Effector CD4-positive, alpha-beta T cell (primary cell): Measurements from ENCODE around the gene RNF167.

Experiments
- DNase-seq: peaks from one replicate; pipeline ENCODE4 v3.0.0-alpha.2; 2020
- total RNA-seq: gene quantifications from one replicate; lab custom pipeline; 2026; lab: John Stamatoyannopoulos, UW

The RNF167 gene
- 56.3 reads per million, percentile 71 among the genes with 10 or more reads in this experiment for total RNA-seq

- peak; percentile 95 for DNase-seq
These were observed at the start of gene RNF167, which contains the start of gene SLC25A11 for GRCh38 chr17:4939796-4940554. Gene RNF167, plus strand, starts transcription at chr17:4940268. Its CDS starts 642 bp downstream, at chr17:4940910. Gene SLC25A11, minus strand, starts transcription at chr17:4940046. Its CDS starts 136 bp downstream, at chr17:4939910.

- no peak for DNase-seq
These were observed 48.4 kb upstream of the RNF167 start for GRCh38 chr17:4891411-4892410.

- DNase-seq, result no peak
These were observed 47.4 kb upstream of the RNF167 start for GRCh38 chr17:4892499-4893221.

- DNase-seq, result no peak
These were observed 46.8 kb upstream of the RNF167 start for GRCh38 chr17:4893272-4893671.

- no peak for DNase-seq
These were observed 46.1 kb upstream of the RNF167 start for GRCh38 chr17:4893721-4894560.

- DNase-seq, result no peak
These were observed 44.9 kb upstream of the RNF167 start for GRCh38 chr17:4895121-4895520.

GRCh38 chr17:4895657-4896331 is 44.3 kb upstream of the RNF167 start:
- DNase-seq, result no peak

- DNase-seq, result no peak
These were observed 43.5 kb upstream of the RNF167 start for GRCh38 chr17:4896332-4897197.

GRCh38 chr17:4897198-4897687 is 42.8 kb upstream of the RNF167 start:
- no peak for DNase-seq

GRCh38 chr17:4897785-4898184 is 42.3 kb upstream of the RNF167 start:
- DNase-seq, result no peak

GRCh38 chr17:4898351-4898750 is 41.7 kb upstream of the RNF167 start:
- no peak for DNase-seq

- DNase-seq, result no peak
These were observed 41.1 kb upstream of the RNF167 start for GRCh38 chr17:4898927-4899326.

GRCh38 chr17:4899341-4900230 is 40.5 kb upstream of the RNF167 start, which contains the start of gene C17orf107:
Gene C17orf107, plus strand, starts transcription at chr17:4899536. Its CDS starts 227 bp downstream, at chr17:4899763.
- peak; percentile 93 for DNase-seq

- DNase-seq, result peak; percentile 58
These were observed 39.6 kb upstream of the RNF167 start for GRCh38 chr17:4900231-4901107.

GRCh38 chr17:4901108-4901647 is 38.9 kb upstream of the RNF167 start:
- DNase-seq, result no peak

- no peak for DNase-seq
These were observed 38.3 kb upstream of the RNF167 start for GRCh38 chr17:4901648-4902344.

- no peak for DNase-seq
These were observed 37.5 kb upstream of the RNF167 start for GRCh38 chr17:4902540-4902939.
